ENCODE measurements around the gene ZC2HC1C. TPM values are rescaled to one million over a fixed set of nuclear protein-coding genes. Genes with fewer than 3 reads are reported as not detected.

Gene ZC2HC1C
- total and polyA plus RNA-seq, 10 of the 15 experiments (the other 5 are each of a cell fraction or from before 2014, with no cell fraction given), result 0.92 to 3.7 (median 1.6) TPM

DNA sequence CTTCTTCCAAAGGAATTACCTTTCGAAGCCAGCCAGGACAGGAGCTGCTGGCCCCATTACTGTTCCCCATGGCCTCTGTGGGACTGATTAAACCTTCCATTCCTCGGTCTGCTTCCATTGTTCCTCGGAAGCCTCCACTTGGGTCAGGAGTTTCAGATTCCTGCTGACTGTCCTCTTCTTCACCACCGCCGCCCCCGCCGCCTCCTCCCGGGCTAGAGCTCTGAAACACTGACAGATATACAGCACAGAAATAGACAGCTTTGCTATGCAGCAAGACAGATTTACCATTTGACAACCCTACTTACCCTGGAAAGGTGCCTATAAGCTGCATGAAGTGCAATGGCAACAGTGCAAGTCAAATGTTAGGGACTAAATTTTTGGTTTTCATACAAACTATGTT, 21.8 kb downstream of the ZC2HC1C start (continued):
- TF ChIP-seq, protein P1, sequence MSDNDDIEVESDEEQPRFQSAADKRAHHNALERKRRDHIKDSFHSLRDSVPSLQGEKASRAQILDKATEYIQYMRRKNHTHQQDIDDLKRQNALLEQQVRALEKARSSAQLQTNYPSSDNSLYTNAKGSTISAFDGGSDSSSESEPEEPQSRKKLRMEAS (IDR thresholded peaks at IDR 0.05; ENCODE audit: low read depth, low read length), result no peak
- TF ChIP-seq CHD1 (IDR thresholded peaks at IDR 0.05; ENCODE audit: low read depth, low read length), result no peak
- no peak for TF ChIP-seq TCF3 (IDR thresholded peaks at IDR 0.05; ENCODE audit: borderline replicate concordance, insufficient read depth, low read depth, low read length)

DNA sequence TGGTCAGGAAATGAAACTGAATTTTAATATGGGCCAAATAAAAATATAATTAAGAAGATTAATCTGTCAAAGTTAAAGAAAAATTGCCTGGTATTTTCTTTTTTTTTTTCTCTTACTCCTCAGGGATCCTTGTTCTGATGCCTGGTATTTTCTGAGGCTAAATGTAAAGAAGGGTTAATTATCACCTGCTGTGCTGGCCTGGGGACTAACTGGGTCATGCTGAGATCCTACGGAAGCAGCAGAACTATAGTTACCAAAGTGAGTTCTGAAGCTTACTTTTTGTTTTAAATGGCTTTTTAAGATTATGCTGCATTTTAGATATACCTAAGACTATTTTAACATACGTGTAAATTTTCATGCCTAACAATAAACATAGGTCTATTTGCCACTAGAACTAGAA, 23.3 kb downstream of the ZC2HC1C start:
- FAIRE-seq (no peak), DNase-seq (ENCODE audit: low read depth, low spot score) (no peak), ATAC-seq (no peak)
- Histone ChIP-seq H3K4me1 (ENCODE audit: control insufficient read depth, insufficient read depth, low read length) (no peaks in the 10 kb centered on the region), H3K36me3 (ENCODE audit: control insufficient read depth in 2 of 2, insufficient read depth in 2 of 2, low read length in 1 of 2) (peaks cover 0 to 8% of the 10 kb centered on the region in 2 experiments; a peak in 3 of 4 replicates), H2AFZ (ENCODE audit: control insufficient read depth, low read depth, low read length) (no peak overlapping the region), H3K79me2 (ENCODE audit: control insufficient read depth, insufficient read depth, low read length) (no peaks in the 10 kb centered on the region), H3K27ac (ENCODE audit: control insufficient read depth, insufficient read depth) (no peak overlapping the region), H3K27me3 (replicated peaks in 1 of 2; ENCODE audit: control insufficient read depth in 2 of 2, insufficient read depth in 2 of 2, low read length in 1 of 2) (no peaks in the 10 kb centered on the region), H3K4me3 (no peak overlapping the region), H3K9me3 (replicated peaks; ENCODE audit: control insufficient read depth, insufficient read depth, low read length) (no peaks in the 10 kb centered on the region), H3K4me2 (ENCODE audit: control insufficient read depth, insufficient read depth) (no peak overlapping the region), H3K9ac (ENCODE audit: control insufficient read depth, insufficient read depth, low read length) (no peak overlapping the region), H4K20me1 (ENCODE audit: control insufficient read depth, insufficient read depth) (no peaks in the 10 kb centered on the region; the same call in 1 of the 2 replicates)
- ChIA-PET RAD21 (ENCODE audit: unreplicated experiment) (no interaction called here), SMC1A (ENCODE audit: uncharacterized antibody, unreplicated experiment) (interaction anchor here (0.9 to 1.4 kb wide), 2 partner anchors 14 to 232 kb away, joined by 3 to 4 read pairs; no protein-coding TSS in a partner anchor), POLR2A (no interaction called here), CTCF (interaction anchor here (0.7 to 3.6 kb wide), 3 partner anchors 161 to 411 kb away, joined by 3 to 23 read pairs (median 3); no protein-coding TSS in a partner anchor)
- in situ Hi-C loops (cut with MboI) (loop anchor here (5.0 kb wide), 1 partner anchor 240 kb away; no protein-coding TSS in a partner anchor), intact Hi-C loops (cut with micrococcal nuclease; ENCODE audit: unreplicated experiment) (no loop called here)
- 97% methylated on average over 2 of the region's 2 CpGs for WGBS (ENCODE audit: insufficient coverage, insufficient replicate concordance, low lambda C conversion rate, missing lambda C conversion rate)
- BruUV-seq (replicated peaks), result TSS peak; percentile 15
- TF ChIP-seq, protein P2, sequence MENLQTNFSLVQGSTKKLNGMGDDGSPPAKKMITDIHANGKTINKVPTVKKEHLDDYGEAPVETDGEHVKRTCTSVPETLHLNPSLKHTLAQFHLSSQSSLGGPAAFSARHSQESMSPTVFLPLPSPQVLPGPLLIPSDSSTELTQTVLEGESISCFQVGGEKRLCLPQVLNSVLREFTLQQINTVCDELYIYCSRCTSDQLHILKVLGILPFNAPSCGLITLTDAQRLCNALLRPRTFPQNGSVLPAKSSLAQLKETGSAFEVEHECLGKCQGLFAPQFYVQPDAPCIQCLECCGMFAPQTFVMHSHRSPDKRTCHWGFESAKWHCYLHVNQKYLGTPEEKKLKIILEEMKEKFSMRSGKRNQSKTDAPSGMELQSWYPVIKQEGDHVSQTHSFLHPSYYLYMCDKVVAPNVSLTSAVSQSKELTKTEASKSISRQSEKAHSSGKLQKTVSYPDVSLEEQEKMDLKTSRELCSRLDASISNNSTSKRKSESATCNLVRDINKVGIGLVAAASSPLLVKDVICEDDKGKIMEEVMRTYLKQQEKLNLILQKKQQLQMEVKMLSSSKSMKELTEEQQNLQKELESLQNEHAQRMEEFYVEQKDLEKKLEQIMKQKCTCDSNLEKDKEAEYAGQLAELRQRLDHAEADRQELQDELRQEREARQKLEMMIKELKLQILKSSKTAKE (IDR thresholded peaks at IDR 0.05; ENCODE audit: low read depth, poor library complexity, severe bottlenecking), result no peak
- no peak for TF ChIP-seq PML (IDR thresholded peaks at IDR 0.05; ENCODE audit: low read length)
- no peak for TF ChIP-seq TBL1XR1 (IDR thresholded peaks at IDR 0.05; ENCODE audit: low read depth, low read length)
- no peak for TF ChIP-seq TAF1 (IDR thresholded peaks at IDR 0.05; ENCODE audit: borderline replicate concordance, low read depth, low read length)
- TF ChIP-seq RCOR1 (conservative IDR thresholded peaks at IDR 0.05; ENCODE audit: low read depth, low read length), result no peak
- TF ChIP-seq, protein P3, sequence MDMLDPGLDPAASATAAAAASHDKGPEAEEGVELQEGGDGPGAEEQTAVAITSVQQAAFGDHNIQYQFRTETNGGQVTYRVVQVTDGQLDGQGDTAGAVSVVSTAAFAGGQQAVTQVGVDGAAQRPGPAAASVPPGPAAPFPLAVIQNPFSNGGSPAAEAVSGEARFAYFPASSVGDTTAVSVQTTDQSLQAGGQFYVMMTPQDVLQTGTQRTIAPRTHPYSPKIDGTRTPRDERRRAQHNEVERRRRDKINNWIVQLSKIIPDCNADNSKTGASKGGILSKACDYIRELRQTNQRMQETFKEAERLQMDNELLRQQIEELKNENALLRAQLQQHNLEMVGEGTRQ (IDR thresholded peaks at IDR 0.05; ENCODE audit: borderline replicate concordance, low read depth, low read length), result no peak
- TF ChIP-seq, protein P4, sequence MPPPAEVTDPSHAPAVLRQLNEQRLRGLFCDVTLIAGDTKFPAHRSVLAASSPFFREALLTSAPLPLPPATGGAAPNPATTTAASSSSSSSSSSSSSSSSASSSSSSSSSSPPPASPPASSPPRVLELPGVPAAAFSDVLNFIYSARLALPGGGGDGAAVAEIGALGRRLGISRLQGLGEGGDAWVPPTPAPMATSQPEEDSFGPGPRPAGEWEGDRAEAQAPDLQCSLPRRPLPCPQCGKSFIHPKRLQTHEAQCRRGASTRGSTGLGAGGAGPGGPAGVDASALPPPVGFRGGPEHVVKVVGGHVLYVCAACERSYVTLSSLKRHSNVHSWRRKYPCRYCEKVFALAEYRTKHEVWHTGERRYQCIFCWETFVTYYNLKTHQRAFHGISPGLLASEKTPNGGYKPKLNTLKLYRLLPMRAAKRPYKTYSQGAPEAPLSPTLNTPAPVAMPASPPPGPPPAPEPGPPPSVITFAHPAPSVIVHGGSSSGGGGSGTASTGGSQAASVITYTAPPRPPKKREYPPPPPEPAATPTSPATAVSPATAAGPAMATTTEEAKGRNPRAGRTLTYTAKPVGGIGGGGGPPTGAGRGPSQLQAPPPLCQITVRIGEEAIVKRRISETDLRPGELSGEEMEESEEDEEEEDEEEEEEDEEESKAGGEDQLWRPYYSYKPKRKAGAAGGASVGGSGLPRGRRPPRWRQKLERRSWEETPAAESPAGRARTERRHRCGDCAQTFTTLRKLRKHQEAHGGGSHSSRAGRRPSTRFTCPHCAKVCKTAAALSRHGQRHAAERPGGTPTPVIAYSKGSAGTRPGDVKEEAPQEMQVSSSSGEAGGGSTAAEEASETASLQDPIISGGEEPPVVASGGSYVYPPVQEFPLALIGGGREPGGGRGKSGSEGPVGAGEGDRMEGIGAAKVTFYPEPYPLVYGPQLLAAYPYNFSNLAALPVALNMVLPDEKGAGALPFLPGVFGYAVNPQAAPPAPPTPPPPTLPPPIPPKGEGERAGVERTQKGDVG (CRISPR knock-in tag; IDR thresholded peaks at IDR 0.05), result no peak
- TF ChIP-seq, protein P5, sequence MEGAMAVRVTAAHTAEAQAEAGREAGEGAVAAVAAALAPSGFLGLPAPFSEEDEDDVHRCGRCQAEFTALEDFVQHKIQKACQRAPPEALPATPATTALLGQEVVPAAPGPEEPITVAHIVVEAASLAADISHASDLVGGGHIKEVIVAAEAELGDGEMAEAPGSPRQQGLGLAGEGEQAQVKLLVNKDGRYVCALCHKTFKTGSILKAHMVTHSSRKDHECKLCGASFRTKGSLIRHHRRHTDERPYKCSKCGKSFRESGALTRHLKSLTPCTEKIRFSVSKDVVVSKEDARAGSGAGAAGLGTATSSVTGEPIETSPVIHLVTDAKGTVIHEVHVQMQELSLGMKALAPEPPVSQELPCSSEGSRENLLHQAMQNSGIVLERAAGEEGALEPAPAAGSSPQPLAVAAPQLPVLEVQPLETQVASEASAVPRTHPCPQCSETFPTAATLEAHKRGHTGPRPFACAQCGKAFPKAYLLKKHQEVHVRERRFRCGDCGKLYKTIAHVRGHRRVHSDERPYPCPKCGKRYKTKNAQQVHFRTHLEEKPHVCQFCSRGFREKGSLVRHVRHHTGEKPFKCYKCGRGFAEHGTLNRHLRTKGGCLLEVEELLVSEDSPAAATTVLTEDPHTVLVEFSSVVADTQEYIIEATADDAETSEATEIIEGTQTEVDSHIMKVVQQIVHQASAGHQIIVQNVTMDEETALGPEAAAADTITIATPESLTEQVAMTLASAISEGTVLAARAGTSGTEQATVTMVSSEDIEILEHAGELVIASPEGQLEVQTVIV (IDR thresholded peaks at IDR 0.05; ENCODE audit: borderline replicate concordance, partially characterized antibody), result no peak

Measured in GM12878 (cell line).